Neural cell (in vitro differentiated cells): ENCODE measurements around the gene LTN1. TPM values are rescaled to one million over a fixed set of nuclear protein-coding genes. Genes with fewer than 3 reads are reported as not detected.

ENCODE experiments used
- H2AFZ ChIP-seq: fragments of 200-600, 300-800 bp; sonication (generic), shearing (Covaris generic); 2 replicates; pipeline ENCODE4 v1.6.0; 2014; ENCODE audit warnings: low read depth, mild to moderate bottlenecking, antibody characterized with exemption, low read length, moderate library complexity
- H3F3A ChIP-seq: fragments of 200-600 bp; shearing (Covaris generic); 2 replicates; pipeline ENCODE4 v1.6.1; 2016; ENCODE audit warnings: mild to moderate bottlenecking, moderate library complexity, mixed read lengths, antibody characterized with exemption, low read length; ENCODE audit not compliant: insufficient read depth, poor library complexity, severe bottlenecking
- H3K27ac ChIP-seq: fragments of 200-600, 300-800 bp; sonication (generic), shearing (Covaris generic); 2 replicates; pipeline ENCODE4 v1.5.1; 2014; ENCODE audit warnings: mild to moderate bottlenecking, low read length, moderate library complexity
- H3K27me3 ChIP-seq: fragments of 300-800, 200-600 bp; sonication (generic), shearing (Covaris generic); 2 replicates; pipeline ENCODE4 v1.6.0; 2014; ENCODE audit warnings: mild to moderate bottlenecking, low read depth, low read length, moderate library complexity; ENCODE audit not compliant: insufficient read depth
- H3K36me3 ChIP-seq: fragments of 300-800, 200-600 bp; sonication (generic), shearing (Covaris generic); 2 replicates; pipeline ENCODE4 v1.5.1; 2014; ENCODE audit warnings: mild to moderate bottlenecking, antibody characterized with exemption, low read length, moderate library complexity; ENCODE audit not compliant: insufficient read depth
- H3K4me2 ChIP-seq: fragments of 300-800, 200-600 bp; sonication (generic), shearing (Covaris generic); 2 replicates; pipeline ENCODE4 v1.6.0; 2014; ENCODE audit warnings: mild to moderate bottlenecking, low read length
- H3K4me3 ChIP-seq: fragments of 300-800, 200-600 bp; sonication (generic), shearing (Covaris generic); 2 replicates; pipeline ENCODE4 v1.5.1; 2014; ENCODE audit warnings: mild to moderate bottlenecking, low read length, moderate library complexity
- H3K79me2 ChIP-seq: fragments of 200-600 bp; shearing (Covaris generic); replicated peaks from 2 replicates; pipeline ENCODE4 v1.6.0; 2014; ENCODE audit warnings: mild to moderate bottlenecking, low read length, moderate library complexity; ENCODE audit not compliant: insufficient read depth
- H3K9ac ChIP-seq: fragments of 300-800, 200-600 bp; sonication (generic), shearing (Covaris generic); 2 replicates; pipeline ENCODE4 v1.6.1; 2016; ENCODE audit warnings: mild to moderate bottlenecking, low read length, mixed read lengths
- H3K9me2 ChIP-seq: fragments of 200-600 bp; shearing (Covaris generic); 2 replicates; pipeline ENCODE4 v1.6.1; 2016; ENCODE audit warnings: mild to moderate bottlenecking, low read length, mixed read lengths; ENCODE audit not compliant: insufficient read depth
- H3K9me3 ChIP-seq: fragments of 200-600, 300-800 bp; sonication (generic), shearing (Covaris generic); 2 replicates; pipeline ENCODE4 v1.6.1; 2016; ENCODE audit warnings: mild to moderate bottlenecking, mixed run types, low read length, moderate library complexity, mixed read lengths
- H4K20me1 ChIP-seq: fragments of 200-600 bp; shearing (Covaris generic); 2 replicates; pipeline ENCODE4 v1.6.1; 2016; ENCODE audit warnings: mild to moderate bottlenecking, mixed run types; ENCODE audit not compliant: insufficient read depth
- EP300 ChIP-seq: fragments of 450-650 bp; conservative IDR thresholded peaks from 2 replicates; pipeline ENCODE4 v1.6.1; 2014; ENCODE audit warnings: antibody characterized with exemption, mild to moderate bottlenecking, moderate library complexity; ENCODE audit not compliant: poor library complexity, severe bottlenecking
- EZH2 ChIP-seq: fragments of 200-600, 300-800 bp; shearing (Covaris generic), sonication (generic); IDR thresholded peaks from 2 replicates; pipeline ENCODE4 v1.6.1; 2014; ENCODE audit warnings: antibody characterized with exemption, low read length, borderline replicate concordance, mild to moderate bottlenecking; ENCODE audit not compliant: insufficient read depth, poor library complexity, severe bottlenecking
- MXI1 ChIP-seq: fragments of 450-650 bp; conservative IDR thresholded peaks from 2 replicates; pipeline ENCODE4 v1.6.1; 2014; ENCODE audit warnings: antibody characterized with exemption, mild to moderate bottlenecking; ENCODE audit not compliant: poor library complexity, severe bottlenecking
- POLR2AphosphoS5 ChIP-seq: IDR thresholded peaks from 2 replicates; pipeline ENCODE4 v1.6.1; 2012
- RAD21 ChIP-seq: fragments of 450-650 bp; conservative IDR thresholded peaks from 2 replicates; pipeline ENCODE4 v1.6.1; 2014; ENCODE audit warnings: antibody characterized with exemption, mild to moderate bottlenecking, moderate library complexity
- SMC3 ChIP-seq: fragments of 450-650 bp; conservative IDR thresholded peaks from 2 replicates; pipeline ENCODE4 v1.6.1; 2014; ENCODE audit warnings: antibody characterized with exemption, mild to moderate bottlenecking, moderate library complexity; ENCODE audit not compliant: poor library complexity
- TAF1 ChIP-seq: IDR thresholded peaks from 2 replicates; pipeline ENCODE4 v1.6.1; 2012; ENCODE audit warnings: low read depth
- polyA plus RNA-seq: library from polyadenylated mRNA; depleted of rRNA; stranded (reverse); fragments of >200 nt; gene quantifications from 2 replicates; pipeline ENCODE4 v1.2.3, GENCODE V29; 2014
- TF ChIP-seq, protein P1 (sequence below): fragments of 450-650 bp; IDR thresholded peaks from 2 replicates; pipeline ENCODE4 v1.5.1; 2014; ENCODE audit warnings: antibody characterized with exemption, mild to moderate bottlenecking, moderate library complexity; ENCODE audit not compliant: poor library complexity, severe bottlenecking
- TF ChIP-seq, protein P2 (sequence below): IDR thresholded peaks from 2 replicates; pipeline ENCODE4 v1.6.1; 2012; ENCODE audit warnings: borderline replicate concordance

LTN1 gene
- polyA plus RNA-seq, 1 donor from 2014 or later = 62.1 TPM

DNA sequence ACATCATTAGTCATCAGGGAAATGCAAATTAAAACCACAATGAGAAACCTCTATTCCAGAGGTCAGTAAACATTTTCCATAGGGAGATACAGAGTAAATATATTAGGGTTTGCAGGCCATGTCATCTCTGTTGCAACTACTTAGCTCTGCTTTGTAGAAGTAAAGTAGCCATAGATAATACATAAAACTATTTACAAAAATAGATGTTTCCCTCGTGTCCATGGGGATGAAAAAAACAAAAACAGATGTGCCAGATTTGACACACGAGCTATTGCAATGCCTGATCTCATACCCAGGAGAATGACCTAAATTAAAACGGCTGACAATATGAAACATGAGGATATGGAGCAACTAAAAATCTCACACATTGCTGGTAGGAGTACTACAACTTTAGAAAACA is 17.3 kb downstream of the LTN1 start:
- H4K20me1 ChIP-seq = no peaks in the 10 kb centered on the region
- H3K9me3 ChIP-seq = no peaks in the 10 kb centered on the region
- no peak overlapping the region for H3K4me2 ChIP-seq
- no peak overlapping the region for H3K4me3 ChIP-seq
- no peak overlapping the region for H3K9ac ChIP-seq
- no peaks in the 10 kb centered on the region for H3K27me3 ChIP-seq
- no peak overlapping the region for H2AFZ ChIP-seq
- H3K9me2 ChIP-seq = no peaks in the 10 kb centered on the region
- no peak overlapping the region for H3K27ac ChIP-seq
- no peaks in the 10 kb centered on the region for H3K79me2 ChIP-seq
- H3F3A ChIP-seq = no peaks in the 10 kb centered on the region
- TF ChIP-seq EZH2 (no peak), MXI1 (no peak), RAD21 (no peak), POLR2AphosphoS5 (no peak), SMC3 (no peak), TAF1 (no peak), EP300 (no peak)
- TF ChIP-seq, protein P1, sequence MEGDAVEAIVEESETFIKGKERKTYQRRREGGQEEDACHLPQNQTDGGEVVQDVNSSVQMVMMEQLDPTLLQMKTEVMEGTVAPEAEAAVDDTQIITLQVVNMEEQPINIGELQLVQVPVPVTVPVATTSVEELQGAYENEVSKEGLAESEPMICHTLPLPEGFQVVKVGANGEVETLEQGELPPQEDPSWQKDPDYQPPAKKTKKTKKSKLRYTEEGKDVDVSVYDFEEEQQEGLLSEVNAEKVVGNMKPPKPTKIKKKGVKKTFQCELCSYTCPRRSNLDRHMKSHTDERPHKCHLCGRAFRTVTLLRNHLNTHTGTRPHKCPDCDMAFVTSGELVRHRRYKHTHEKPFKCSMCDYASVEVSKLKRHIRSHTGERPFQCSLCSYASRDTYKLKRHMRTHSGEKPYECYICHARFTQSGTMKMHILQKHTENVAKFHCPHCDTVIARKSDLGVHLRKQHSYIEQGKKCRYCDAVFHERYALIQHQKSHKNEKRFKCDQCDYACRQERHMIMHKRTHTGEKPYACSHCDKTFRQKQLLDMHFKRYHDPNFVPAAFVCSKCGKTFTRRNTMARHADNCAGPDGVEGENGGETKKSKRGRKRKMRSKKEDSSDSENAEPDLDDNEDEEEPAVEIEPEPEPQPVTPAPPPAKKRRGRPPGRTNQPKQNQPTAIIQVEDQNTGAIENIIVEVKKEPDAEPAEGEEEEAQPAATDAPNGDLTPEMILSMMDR = no peak
- TF ChIP-seq, protein P2, sequence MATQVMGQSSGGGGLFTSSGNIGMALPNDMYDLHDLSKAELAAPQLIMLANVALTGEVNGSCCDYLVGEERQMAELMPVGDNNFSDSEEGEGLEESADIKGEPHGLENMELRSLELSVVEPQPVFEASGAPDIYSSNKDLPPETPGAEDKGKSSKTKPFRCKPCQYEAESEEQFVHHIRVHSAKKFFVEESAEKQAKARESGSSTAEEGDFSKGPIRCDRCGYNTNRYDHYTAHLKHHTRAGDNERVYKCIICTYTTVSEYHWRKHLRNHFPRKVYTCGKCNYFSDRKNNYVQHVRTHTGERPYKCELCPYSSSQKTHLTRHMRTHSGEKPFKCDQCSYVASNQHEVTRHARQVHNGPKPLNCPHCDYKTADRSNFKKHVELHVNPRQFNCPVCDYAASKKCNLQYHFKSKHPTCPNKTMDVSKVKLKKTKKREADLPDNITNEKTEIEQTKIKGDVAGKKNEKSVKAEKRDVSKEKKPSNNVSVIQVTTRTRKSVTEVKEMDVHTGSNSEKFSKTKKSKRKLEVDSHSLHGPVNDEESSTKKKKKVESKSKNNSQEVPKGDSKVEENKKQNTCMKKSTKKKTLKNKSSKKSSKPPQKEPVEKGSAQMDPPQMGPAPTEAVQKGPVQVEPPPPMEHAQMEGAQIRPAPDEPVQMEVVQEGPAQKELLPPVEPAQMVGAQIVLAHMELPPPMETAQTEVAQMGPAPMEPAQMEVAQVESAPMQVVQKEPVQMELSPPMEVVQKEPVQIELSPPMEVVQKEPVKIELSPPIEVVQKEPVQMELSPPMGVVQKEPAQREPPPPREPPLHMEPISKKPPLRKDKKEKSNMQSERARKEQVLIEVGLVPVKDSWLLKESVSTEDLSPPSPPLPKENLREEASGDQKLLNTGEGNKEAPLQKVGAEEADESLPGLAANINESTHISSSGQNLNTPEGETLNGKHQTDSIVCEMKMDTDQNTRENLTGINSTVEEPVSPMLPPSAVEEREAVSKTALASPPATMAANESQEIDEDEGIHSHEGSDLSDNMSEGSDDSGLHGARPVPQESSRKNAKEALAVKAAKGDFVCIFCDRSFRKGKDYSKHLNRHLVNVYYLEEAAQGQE = no peak
- H3K36me3 ChIP-seq = peaks cover 5% of the 10 kb centered on the region

DNA sequence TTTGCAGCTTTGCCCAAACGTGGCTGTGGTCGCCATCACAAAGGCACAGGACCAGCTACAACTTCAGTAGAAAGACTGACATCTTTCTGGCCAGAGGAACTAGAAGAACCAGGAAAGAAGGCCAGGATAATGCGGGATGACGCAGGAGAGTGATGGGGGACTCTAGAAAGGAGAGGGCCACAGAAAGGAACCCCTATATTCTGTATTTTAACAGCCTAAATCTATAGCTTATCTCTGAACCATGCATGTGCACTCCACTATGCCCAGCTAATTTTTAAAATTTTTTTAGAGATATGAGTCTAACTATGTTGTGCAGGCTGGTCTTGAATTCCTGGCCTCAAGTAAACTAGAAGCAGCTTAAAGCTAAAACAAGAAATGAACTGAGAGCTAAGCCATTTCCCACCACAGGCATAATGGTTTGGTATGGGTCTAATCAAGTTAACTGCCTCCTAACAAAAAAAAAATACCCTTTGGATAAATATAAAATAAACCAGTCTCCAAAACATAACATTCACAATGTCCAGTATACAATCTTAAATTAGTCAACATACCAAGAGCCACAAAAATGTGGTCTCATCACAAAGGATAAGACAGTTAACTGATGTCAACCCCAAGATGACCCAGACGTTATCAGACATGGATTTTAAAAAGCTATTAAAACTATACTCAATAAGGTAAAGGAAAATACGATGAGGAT is 18.0 kb downstream of the LTN1 start:
- Histone ChIP-seq H3K9me3 (no peaks in the 10 kb centered on the region), H3F3A (no peaks in the 10 kb centered on the region), H3K27ac (no peak overlapping the region), H3K36me3 (peaks cover 5% of the 10 kb centered on the region), H3K9ac (no peak overlapping the region), H3K27me3 (no peaks in the 10 kb centered on the region), H4K20me1 (no peaks in the 10 kb centered on the region), H2AFZ (no peak overlapping the region), H3K9me2 (no peaks in the 10 kb centered on the region), H3K4me3 (no peak overlapping the region), H3K4me2 (no peak overlapping the region), H3K79me2 (no peaks in the 10 kb centered on the region)
- no peak for TF ChIP-seq SMC3
- TF ChIP-seq, protein P2 = no peak
- no peak for TF ChIP-seq POLR2AphosphoS5
- no peak for TF ChIP-seq EP300
- no peak for TF ChIP-seq MXI1
- no peak for TF ChIP-seq TAF1
- TF ChIP-seq, protein P1 = no peak
- TF ChIP-seq EZH2 = no peak
- no peak for TF ChIP-seq RAD21
